GM21717 (cell line): ENCODE results near the gene ODC1.
"Not testable (repeated sequence)": the region's sequence is repeated elsewhere in the genome, so short reads cannot be mapped to it uniquely, and the experiment has no call there.

Experiments used
- ATAC-seq: cut with Tn5 transposase; IDR thresholded peaks from one replicate; pipeline ENCODE4 v1.9.1; 2021; ENCODE audit warnings: mild to moderate bottlenecking, moderate library complexity; ENCODE audit not compliant: unreplicated experiment

ODC1 gene

GRCh38 chr2:10454505-10454904 lies 6.4 kb upstream of the ODC1 start:
- no peak for ATAC-seq

- no peak for ATAC-seq
Observed at GRCh38 chr2:10453905-10454298, 5.8 kb upstream of the ODC1 start.

DNA sequence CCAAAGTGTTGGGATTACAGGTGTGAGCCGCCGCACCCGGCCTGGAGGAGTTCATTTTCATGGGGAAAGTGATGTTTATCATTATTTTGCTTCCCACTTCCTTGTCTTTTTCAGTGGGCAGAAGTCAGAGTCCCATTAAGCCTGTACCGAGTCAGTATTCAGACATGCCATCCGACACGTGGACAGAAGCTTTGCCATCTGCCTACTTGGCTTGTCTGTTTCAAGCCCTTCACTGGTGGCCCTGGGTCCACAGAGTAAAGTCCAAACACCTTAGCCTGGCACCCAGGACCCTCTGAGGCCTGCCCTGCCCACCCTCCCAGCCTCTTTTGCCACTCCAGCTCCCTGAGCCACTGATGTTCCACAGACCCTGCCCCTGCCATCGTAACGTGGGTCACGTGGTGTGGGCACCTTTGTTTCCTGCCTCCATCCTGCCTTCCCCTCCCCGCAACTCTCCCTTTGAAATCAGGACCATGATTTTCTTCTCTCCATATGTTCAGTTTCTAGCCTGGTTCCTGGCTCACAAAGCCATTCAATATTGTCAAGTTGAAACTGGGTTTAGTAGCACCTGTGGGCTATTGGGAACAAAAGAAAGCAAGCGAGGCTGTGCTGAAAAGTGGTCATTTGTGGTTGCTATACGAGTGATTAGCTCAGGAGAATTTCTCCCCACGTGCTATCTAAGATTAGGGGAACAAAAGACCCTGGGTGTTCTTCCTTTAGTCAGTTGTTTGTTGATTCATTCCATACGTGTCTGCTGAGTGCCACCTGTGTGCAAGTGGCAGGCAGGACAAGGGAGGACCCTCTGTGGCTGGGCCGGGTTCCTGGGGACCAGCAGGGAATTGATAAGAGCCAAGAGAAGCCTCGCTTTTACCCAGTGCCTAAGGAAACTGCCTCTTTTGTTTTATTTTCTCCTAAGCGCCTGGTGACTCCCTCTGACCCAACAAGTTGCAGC lies 5.1 kb upstream of the ODC1 start:
- no peak for ATAC-seq

- no peak for ATAC-seq
Observed at GRCh38 chr2:10452312-10452711, 4.2 kb upstream of the ODC1 start.

GRCh38 chr2:10451819-10452218 lies 3.7 kb upstream of the ODC1 start:
- ATAC-seq = no peak

DNA sequence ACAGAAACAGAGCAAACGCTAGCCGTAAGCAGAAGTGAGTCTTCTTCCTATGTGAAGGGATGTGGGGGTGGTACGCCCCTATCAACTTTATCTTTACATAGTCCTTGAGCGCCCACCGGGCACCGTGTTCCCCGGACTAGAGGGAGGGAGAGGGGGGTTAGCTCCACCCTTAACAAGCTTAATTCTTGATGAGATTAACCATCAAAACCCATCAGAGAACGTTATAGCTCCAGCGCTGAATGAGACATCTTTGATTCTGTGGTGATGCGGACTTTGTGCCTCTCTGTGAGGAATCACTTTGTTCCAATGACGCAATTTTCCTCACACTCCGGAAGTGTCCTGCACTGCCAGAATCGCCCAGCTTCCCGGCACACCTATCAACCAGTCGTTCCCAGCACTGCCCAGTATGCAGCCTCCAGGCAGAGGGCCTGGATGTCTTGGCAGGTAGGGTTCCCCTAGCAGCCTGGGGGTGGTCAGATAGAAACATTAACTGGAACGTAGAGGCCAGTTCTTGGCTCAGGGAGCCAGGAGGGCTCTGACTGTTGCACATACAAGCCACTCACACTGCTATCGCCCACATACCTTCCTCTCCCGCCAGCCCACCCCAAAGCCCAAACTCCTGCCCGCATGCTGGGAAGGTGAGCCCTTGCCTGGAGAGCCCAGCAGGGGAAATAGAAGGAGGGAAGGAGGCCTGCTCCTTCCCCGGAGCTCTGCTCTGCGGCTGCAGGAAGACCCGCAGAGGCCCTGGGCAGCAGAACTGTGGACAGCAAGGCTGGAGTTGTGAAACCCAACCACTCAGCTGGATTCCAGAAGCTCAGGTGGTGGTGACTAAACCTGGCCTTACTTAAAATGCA lies 1.9 kb upstream of the ODC1 start:
- ATAC-seq = no peak

DNA sequence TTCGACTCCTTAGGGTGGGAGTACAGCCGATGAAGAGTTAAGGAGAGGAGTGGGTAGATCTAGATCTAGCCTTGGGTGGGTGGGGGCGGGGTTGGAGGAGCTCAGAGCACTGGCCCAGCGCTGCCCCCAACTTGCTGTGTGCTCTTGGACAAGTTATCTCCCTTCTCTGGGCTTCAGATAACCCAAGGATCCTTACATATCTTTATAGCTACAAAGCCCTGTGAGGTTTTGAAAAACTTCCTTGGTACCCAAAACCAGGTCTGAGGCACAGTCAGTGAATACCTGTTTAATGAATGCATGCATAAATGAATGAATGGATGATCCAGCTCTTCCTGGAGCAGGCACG lies 1.3 kb upstream of the ODC1 start:
- ATAC-seq = no peak

DNA sequence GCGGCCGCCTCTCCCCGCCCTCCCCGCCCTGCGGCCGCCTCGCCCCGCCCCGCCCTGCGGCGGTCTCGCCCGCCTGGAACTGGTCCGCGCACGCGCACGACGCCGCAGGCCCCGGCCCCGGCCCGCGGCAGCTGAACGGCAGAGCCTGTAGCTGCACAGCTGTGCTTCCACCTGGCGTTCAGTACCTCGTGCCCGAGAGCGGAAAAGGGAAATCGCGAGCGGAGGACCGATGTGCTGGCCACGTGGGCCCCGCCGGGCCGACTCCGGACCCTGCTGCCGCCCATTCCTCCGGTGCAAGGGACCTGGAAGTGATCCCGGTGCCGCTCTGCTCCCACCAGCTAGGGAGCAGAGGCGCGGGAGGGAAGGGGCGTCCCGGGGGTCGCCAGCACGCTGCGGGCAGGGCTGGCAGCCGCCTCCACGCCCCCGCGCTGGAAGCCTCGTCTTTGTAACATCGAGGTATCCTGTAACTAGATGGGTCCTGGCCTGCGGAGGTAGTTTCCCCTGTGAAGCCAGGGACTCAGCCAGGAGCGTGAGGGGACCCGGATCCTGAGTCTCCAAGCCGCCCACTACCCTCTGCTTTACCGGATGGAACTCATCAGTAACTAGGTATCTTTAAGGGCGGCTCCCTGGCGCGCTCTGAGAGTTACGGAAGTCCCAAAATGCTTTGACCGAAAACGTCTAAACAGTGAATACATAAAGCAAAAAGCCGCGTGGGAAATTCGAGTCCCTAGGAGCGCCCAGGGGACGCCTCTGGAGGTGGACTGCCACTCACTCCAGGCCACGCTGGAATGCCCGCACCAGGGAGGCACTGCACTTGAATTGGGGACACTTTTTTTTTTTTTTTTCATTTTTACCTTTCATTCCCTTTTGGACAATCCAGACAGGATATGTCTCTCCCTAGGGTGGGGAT lies 704 bp upstream of the ODC1 start:
- ATAC-seq = peak; percentile 51

- ATAC-seq = peak; percentile 39
Observed at GRCh38 chr2:10447300-10447894, 730 bp downstream of the ODC1 start.

- ATAC-seq = no peak
Observed at GRCh38 chr2:10446631-10447030, 1.5 kb downstream of the ODC1 start.

DNA sequence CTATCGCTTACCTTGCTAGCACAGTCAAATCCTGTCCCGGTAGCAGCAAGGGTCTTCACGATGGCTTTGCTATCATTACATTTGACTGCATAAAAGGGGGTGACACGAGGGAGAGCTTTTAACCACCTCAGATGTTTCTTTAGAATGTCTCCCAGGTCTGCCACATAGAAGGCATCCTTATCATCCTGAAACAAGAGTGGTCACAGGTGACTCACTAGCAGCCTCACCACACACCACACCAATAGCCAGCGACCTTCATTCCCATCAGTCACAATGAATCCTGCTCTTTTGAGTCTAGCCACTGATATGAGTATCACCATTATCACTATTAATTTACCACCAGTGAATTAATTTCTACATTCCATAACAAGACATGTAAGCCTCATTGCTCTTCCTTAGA lies 3.7 kb downstream of the ODC1 start:
- no peak for ATAC-seq

DNA sequence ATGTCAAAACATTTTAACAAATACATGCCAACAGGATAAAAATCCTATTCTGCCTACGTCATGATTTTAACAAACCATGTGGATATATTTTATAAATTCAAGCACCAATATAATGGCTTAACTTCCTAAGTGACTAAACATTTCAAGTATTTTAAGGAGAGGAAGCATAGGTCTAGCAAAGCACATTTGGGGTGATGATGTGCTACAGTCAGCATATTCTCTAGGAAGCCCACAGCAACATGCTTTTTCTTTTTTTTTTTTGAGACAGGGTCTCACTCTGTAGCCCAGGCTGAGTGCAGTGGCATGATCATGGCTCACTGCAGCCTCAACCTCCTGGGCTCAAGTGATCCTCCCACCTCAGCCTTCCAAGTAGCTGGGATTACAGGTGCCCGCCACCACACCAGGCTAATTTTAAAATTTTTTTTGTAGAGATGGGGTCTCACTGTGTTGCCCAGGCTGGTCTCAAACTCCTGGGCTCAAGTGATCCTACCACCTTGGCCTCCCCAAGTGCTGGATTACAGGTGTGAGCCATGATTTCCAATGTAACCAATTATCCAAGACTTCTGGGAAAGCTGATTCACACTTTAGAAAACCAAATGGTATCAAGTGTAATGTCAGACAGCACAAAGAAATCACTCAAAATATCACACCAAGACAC lies 5.5 kb downstream of the ODC1 start:
- not testable (repeated sequence) for ATAC-seq

- ATAC-seq = no peak
Observed at GRCh38 chr2:10441948-10442347, 6.2 kb downstream of the ODC1 start.

GRCh38 chr2:10440736-10441135 lies 7.4 kb downstream of the ODC1 start:
- no peak for ATAC-seq

DNA sequence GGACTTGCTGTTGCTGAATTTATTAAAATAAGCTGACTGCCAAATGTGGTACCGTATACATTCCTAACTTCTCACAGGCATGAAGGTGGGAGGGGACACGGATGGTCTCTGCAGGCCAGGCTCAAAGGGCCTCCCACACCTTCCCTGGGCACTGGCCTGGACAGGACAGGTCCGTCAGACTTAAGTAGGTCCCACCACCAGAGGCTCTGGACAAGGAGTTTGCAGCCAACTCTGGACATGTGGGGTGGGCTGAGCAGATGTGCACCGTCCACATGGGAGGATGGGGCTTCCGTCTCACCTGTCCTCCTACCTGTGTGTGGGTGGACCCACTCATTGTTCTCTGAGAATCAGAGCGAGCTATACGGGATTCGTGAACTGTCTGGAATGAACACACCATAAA lies 8.2 kb downstream of the ODC1 start:
- ATAC-seq = no peak

- no peak for ATAC-seq
Observed at GRCh38 chr2:10439185-10439879, 8.8 kb downstream of the ODC1 start.

DNA sequence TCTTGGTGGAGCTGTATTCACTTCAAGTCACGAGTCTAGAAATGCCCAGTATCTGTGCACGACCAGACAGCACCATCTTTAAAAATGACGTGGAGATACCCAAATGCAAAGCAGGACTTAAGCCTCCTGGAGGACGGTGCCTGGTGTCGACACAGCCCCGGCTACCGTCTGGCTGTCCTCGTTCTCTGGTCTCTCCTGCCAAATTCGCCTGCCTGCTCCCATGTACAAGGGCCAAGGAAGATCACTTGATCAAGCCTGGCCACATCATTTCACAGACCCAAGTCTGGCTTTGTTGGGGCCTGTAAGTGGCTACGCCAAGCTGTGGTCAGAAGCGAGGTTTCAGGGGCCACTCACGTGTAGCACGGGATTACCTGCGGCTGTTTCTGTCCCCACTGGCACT lies 9.4 kb downstream of the ODC1 start:
- ATAC-seq = no peak

DNA sequence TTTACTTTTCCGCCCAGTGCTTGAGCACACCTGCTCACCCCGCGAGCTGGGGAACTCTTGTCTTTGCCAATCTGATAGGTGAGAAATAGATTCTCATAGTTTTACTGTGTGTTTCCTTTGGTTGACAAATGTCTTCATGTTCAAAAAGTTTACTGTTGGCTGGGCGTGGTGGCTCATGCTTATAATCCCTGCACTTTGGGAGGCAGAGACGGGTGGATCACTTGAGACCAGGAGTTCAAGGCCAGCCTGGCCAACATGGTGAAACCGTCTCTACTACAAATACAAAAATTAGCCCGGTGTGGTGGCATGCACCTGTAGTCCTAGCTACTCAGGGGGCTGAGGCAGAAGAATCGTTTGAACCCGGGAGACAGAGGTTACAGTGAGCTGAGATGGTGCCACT lies 10.3 kb downstream of the ODC1 start:
- ATAC-seq = no peak

GRCh38 chr2:10436583-10437110 lies 11.5 kb downstream of the ODC1 start:
- ATAC-seq = no peak
